Non-pigmented ciliary epithelial cell (primary cell): Measurements from ENCODE around the gene SGK1.
"Not testable (repeated sequence)": the region's sequence is repeated elsewhere in the genome, so short reads cannot be mapped to it uniquely, and the experiment has no call there.

Source experiments
- DNase-seq: peaks from one replicate; pipeline ENCODE4 v3.0.0-alpha.2; 2010; ENCODE audit warnings: low read depth

The SGK1 gene

GRCh38 chr6:134328138-134328537 lies 10.2 kb upstream of the SGK1 start:
- DNase-seq: no peak

- DNase-seq: not testable (repeated sequence)
Measured at GRCh38 chr6:134326192-134326591, 8.3 kb upstream of the SGK1 start.

- DNase-seq: no peak
Measured at GRCh38 chr6:134324766-134325165, 6.9 kb upstream of the SGK1 start.

- DNase-seq: no peak
Measured at GRCh38 chr6:134324141-134324540, 6.2 kb upstream of the SGK1 start.

GRCh38 chr6:134323698-134324097 lies 5.8 kb upstream of the SGK1 start:
- no peak for DNase-seq

- no peak for DNase-seq
Measured at GRCh38 chr6:134323294-134323693, 5.4 kb upstream of the SGK1 start.

- DNase-seq: no peak
Measured at GRCh38 chr6:134322216-134322615, 4.3 kb upstream of the SGK1 start.

GRCh38 chr6:134321246-134321645 lies 3.3 kb upstream of the SGK1 start:
- no peak for DNase-seq

- DNase-seq: not testable (repeated sequence)
Measured at GRCh38 chr6:134319686-134320085, 1.8 kb upstream of the SGK1 start.

- DNase-seq: no peak
Measured at GRCh38 chr6:134318974-134319281, 1.0 kb upstream of the SGK1 start.

- no peak for DNase-seq
Measured at GRCh38 chr6:134318236-134318973, 493 bp upstream of the SGK1 start.

- DNase-seq: no peak
Measured at GRCh38 chr6:134316733-134317431, 1.0 kb downstream of the SGK1 start.

GRCh38 chr6:134315974-134316441 lies 1.9 kb downstream of the SGK1 start:
- no peak for DNase-seq

GRCh38 chr6:134315189-134315588 lies 2.7 kb downstream of the SGK1 start:
- DNase-seq: no peak

- DNase-seq: no peak
Measured at GRCh38 chr6:134314006-134314821, 3.7 kb downstream of the SGK1 start.

GRCh38 chr6:134312038-134312660 lies 5.8 kb downstream of the SGK1 start:
- no peak for DNase-seq

- no peak for DNase-seq
Measured at GRCh38 chr6:134310817-134311216, 7.1 kb downstream of the SGK1 start.

- DNase-seq: no peak
Measured at GRCh38 chr6:134309983-134310605, 7.8 kb downstream of the SGK1 start.

GRCh38 chr6:134309227-134309626 lies 8.7 kb downstream of the SGK1 start:
- DNase-seq: no peak

- DNase-seq: no peak
Measured at GRCh38 chr6:134308800-134309199, 9.1 kb downstream of the SGK1 start.

GRCh38 chr6:134307870-134308269 lies 10.0 kb downstream of the SGK1 start:
- no peak for DNase-seq

- DNase-seq: no peak
Measured at GRCh38 chr6:134307075-134307474, 10.8 kb downstream of the SGK1 start.
